Glutamatergic neuron (in vitro differentiated cells): ENCODE measurements around the gene U2AF1L4. TPM values are rescaled to one million over a fixed set of nuclear protein-coding genes. Genes with fewer than 3 reads are reported as not detected.
A peak's percentile ranks its signal among the peaks of the same experiment; 100 is the strongest.

Experiments
- DNase-seq: peaks from one replicate; pipeline ENCODE4 v3.0.0; 2022
- H3K27ac Mint-ChIP-seq: one replicate; pipeline ENCODE4 v1.8.0; 2020; ENCODE audit warnings: mild to moderate bottlenecking, mixed read lengths, inconsistent platforms; ENCODE audit not compliant: unreplicated experiment
- H3K27me3 Mint-ChIP-seq: one replicate; pipeline ENCODE4 v1.8.0; 2020; ENCODE audit warnings: mild to moderate bottlenecking, moderate library complexity, mixed read lengths, inconsistent platforms; ENCODE audit not compliant: unreplicated experiment
- H3K36me3 Mint-ChIP-seq: one replicate; pipeline ENCODE4 v1.8.0; 2020; ENCODE audit warnings: mild to moderate bottlenecking, mixed read lengths, inconsistent platforms; ENCODE audit not compliant: unreplicated experiment
- H3K4me1 Mint-ChIP-seq: one replicate; pipeline ENCODE4 v1.8.0; 2020; ENCODE audit warnings: mild to moderate bottlenecking, low read depth, mixed read lengths, inconsistent platforms; ENCODE audit not compliant: unreplicated experiment
- H3K4me3 Mint-ChIP-seq: one replicate; pipeline ENCODE4 v1.8.0; 2020; ENCODE audit warnings: mild to moderate bottlenecking, mixed read lengths, inconsistent platforms; ENCODE audit not compliant: unreplicated experiment
- H3K9me3 Mint-ChIP-seq: one replicate; pipeline ENCODE4 v1.8.0; 2020; ENCODE audit warnings: mild to moderate bottlenecking, moderate library complexity, mixed read lengths, inconsistent platforms; ENCODE audit not compliant: unreplicated experiment
- CTCF ChIP-seq: fragments of 200-600 bp; sonication (generic); IDR thresholded peaks from one replicate; pipeline ENCODE4 v1.5.0; 2021; ENCODE audit not compliant: partially characterized antibody, unreplicated experiment
- total RNA-seq: library from RNA; stranded (reverse); fragmentation: NEBNext Ultra II Directional; extraction: Animal tissue kit (Norgen Biotek cat#: 25700); gene quantifications from one replicate; pipeline ENCODE4 v1.2.1, GENCODE V29; 2021; ENCODE audit not compliant: unreplicated experiment

The U2AF1L4 gene
- total RNA-seq, 1 donor from 2014 or later: 24.3 TPM

GRCh38 chr19:35715355-35715809, 29.8 kb downstream of the U2AF1L4 start:
- TF ChIP-seq CTCF: no peak
- no peak overlapping the region for H3K27ac Mint-ChIP-seq
- peaks cover 6% of the 10 kb centered on the region for H3K9me3 Mint-ChIP-seq
- H3K36me3 Mint-ChIP-seq: peaks cover 4% of the 10 kb centered on the region
- peaks cover 12% of the 10 kb centered on the region for H3K27me3 Mint-ChIP-seq
- no peak for DNase-seq
- H3K4me1 Mint-ChIP-seq: peaks cover 16% of the 10 kb centered on the region
- H3K4me3 Mint-ChIP-seq: no peak overlapping the region

GRCh38 chr19:35714601-35715354, 30.4 kb downstream of the U2AF1L4 start:
- Mint-ChIP-seq H3K4me1 (peaks cover 14% of the 10 kb centered on the region), H3K27ac (no peak overlapping the region), H3K9me3 (peaks cover 4% of the 10 kb centered on the region), H3K4me3 (peak overlapping the region; percentile 76), H3K36me3 (no peaks in the 10 kb centered on the region), H3K27me3 (peaks cover 9% of the 10 kb centered on the region)
- no peak for TF ChIP-seq CTCF
- no peak for DNase-seq

- Mint-ChIP-seq H3K27ac (no peak overlapping the region), H3K4me1 (peaks cover 11% of the 10 kb centered on the region), H3K36me3 (no peaks in the 10 kb centered on the region), H3K4me3 (no peak overlapping the region), H3K9me3 (peaks cover 4% of the 10 kb centered on the region), H3K27me3 (peaks cover 9% of the 10 kb centered on the region)
- no peak for DNase-seq
- TF ChIP-seq CTCF: no peak
These were observed 31.2 kb downstream of the U2AF1L4 start for GRCh38 chr19:35713904-35714495.

- peaks cover 10% of the 10 kb centered on the region for H3K27me3 Mint-ChIP-seq
- no peak overlapping the region for H3K4me3 Mint-ChIP-seq
- TF ChIP-seq CTCF: no peak
- H3K9me3 Mint-ChIP-seq: peaks cover 6% of the 10 kb centered on the region
- H3K36me3 Mint-ChIP-seq: no peaks in the 10 kb centered on the region
- DNase-seq: no peak
- H3K27ac Mint-ChIP-seq: no peak overlapping the region
- H3K4me1 Mint-ChIP-seq: peaks cover 11% of the 10 kb centered on the region
These were observed 31.7 kb downstream of the U2AF1L4 start for GRCh38 chr19:35713506-35713850.
